HCT116 (cell line): ENCODE data around the gene AQP1. TPM values are rescaled to one million over a fixed set of nuclear protein-coding genes. Genes with fewer than 3 reads are reported as not detected.

Experiments
- ATAC-seq: fragments of 200-7000 bp; cut with Tn5 transposase; 2 replicates; pipeline ENCODE4 v1.9.1; 2020; ENCODE audit warnings: mild to moderate bottlenecking, moderate library complexity
- BruUV-seq: library from RNA; stranded (reverse); fragments of 400-500 nt; replicated peaks from 2 replicates; lab custom pipeline; 2021; lab: Mats Ljungman, UMichigan
- CTCF ChIA-PET: fragments of 300-600 bp; sonication (Branson Sonifier 250); formaldehyde crosslinking; loops from one replicate; lab custom pipeline; 2021; ENCODE audit warnings: antibody characterized with exemption; lab: Charles Lee
- POLR2A ChIA-PET: fragments of 300-600, 350-600 bp; sonication (Branson Sonifier 250); formaldehyde crosslinking; loops from one replicate; lab custom pipeline; 2021; ENCODE audit warnings: antibody characterized with exemption; lab: Charles Lee
- RAD21 ChIA-PET, 2 experiments: fragments of 300-600 bp; sonication (Branson Sonifier 250); formaldehyde crosslinking; loops; one replicate each; lab custom pipeline; 2023; ENCODE audit warnings: low total read pairs in 2 of 2; ENCODE audit not compliant: uncharacterized antibody in 2 of 2, unreplicated experiment in 2 of 2, low non-redundant PET in 1 of 2; lab: Charles Lee
- DNase-seq: peaks from one replicate; pipeline ENCODE4 v3.0.0-alpha.2; 2010; ENCODE audit warnings: low read depth, low spot score
- H2AFZ ChIP-seq: fragments of 200-600 bp; shearing (Covaris generic), sonication (generic); 2 replicates; pipeline ENCODE4 v1.6.1; 2017; ENCODE audit warnings: low read depth, mixed run types, mixed read lengths, antibody characterized with exemption, low read length; ENCODE audit not compliant: poor library complexity, severe bottlenecking
- H3K27ac ChIP-seq: 2 replicates; pipeline ENCODE4 v1.5.1; 2012; ENCODE audit warnings: low read depth, low read length
- H3K27me3 ChIP-seq: fragments of 200-600 bp; sonication (generic); 2 replicates; pipeline ENCODE4 v1.6.1; 2016; ENCODE audit warnings: mixed run types, low read length, mixed read lengths; ENCODE audit not compliant: insufficient read depth
- H3K36me3 ChIP-seq, 2 experiments: fragments of 200-500 bp in 1 of 2; fragments of 200-600 bp in 1 of 2; sonication (Bioruptor generic) in 1 of 2; sonication (generic) in 1 of 2; 2 replicates each; pipeline versions ENCODE4 v1.5.1 to v1.6.1; 2014 to 2016; ENCODE audit warnings: low read length in 2 of 2, inconsistent platforms in 1 of 2, mixed read lengths in 1 of 2, mixed run types in 1 of 2; ENCODE audit not compliant: insufficient read depth in 2 of 2, control insufficient read depth in 1 of 2
- H3K4me1 ChIP-seq, 2 experiments: fragments of 200-600 bp in 1 of 2; sonication (generic) in 1 of 2; 2 replicates each; pipeline versions ENCODE4 v1.5.1 to v1.6.1; 2012 to 2017; ENCODE audit warnings: low read length in 2 of 2, inconsistent platforms in 1 of 2, mild to moderate bottlenecking in 1 of 2, mixed read lengths in 1 of 2, mixed run types in 1 of 2, moderate library complexity in 1 of 2; ENCODE audit not compliant: insufficient read depth in 2 of 2, control insufficient read depth in 1 of 2
- H3K4me2 ChIP-seq: fragments of 200-600 bp; sonication (generic); 2 replicates; pipeline ENCODE4 v1.6.1; 2017; ENCODE audit warnings: mixed run types, low read length, mixed read lengths
- H3K4me3 ChIP-seq, 2 experiments: fragments of 200-600 bp in 1 of 2; sonication (generic) in 1 of 2; replicated peaks in 1 of 2; 2 replicates each; pipeline ENCODE4 v1.5.1; 2011 to 2016; ENCODE audit warnings: low read length in 2 of 2, control low read depth in 1 of 2, low read depth in 1 of 2, mild to moderate bottlenecking in 1 of 2, mixed read lengths in 1 of 2, mixed run types in 1 of 2
- H3K79me2 ChIP-seq: fragments of 200-600 bp; sonication (generic); 2 replicates; pipeline ENCODE4 v1.6.1; 2017; ENCODE audit warnings: mild to moderate bottlenecking, mixed run types, low read length, moderate library complexity, mixed read lengths; ENCODE audit not compliant: insufficient read depth
- H3K9ac ChIP-seq: fragments of 200-600 bp; sonication (generic); 2 replicates; pipeline ENCODE4 v1.6.1; 2016; ENCODE audit warnings: low read length, mixed read lengths
- H3K9me2 ChIP-seq: fragments of 200-600 bp; sonication (generic), shearing (Covaris generic); 2 replicates; pipeline ENCODE4 v1.6.1; 2017; ENCODE audit warnings: mixed run types, mild to moderate bottlenecking, moderate library complexity; ENCODE audit not compliant: insufficient read depth
- H3K9me3 ChIP-seq, 2 experiments: fragments of 200-500 bp in 1 of 2; fragments of 200-600 bp in 1 of 2; sonication (Bioruptor generic) in 1 of 2; sonication (generic) in 1 of 2; 2 replicates each; pipeline ENCODE4 v1.6.1; 2014 to 2017; ENCODE audit warnings: low read length in 2 of 2, mixed read lengths in 2 of 2, inconsistent platforms in 1 of 2, low read depth in 1 of 2, mild to moderate bottlenecking in 1 of 2, mixed run types in 1 of 2, moderate library complexity in 1 of 2; ENCODE audit not compliant: control insufficient read depth in 1 of 2, insufficient read depth in 1 of 2
- H4K20me1 ChIP-seq: fragments of 200-600 bp; sonication (generic), shearing (Covaris generic); 2 replicates; pipeline ENCODE4 v1.6.1; 2017; ENCODE audit warnings: mixed run types, mild to moderate bottlenecking, moderate library complexity; ENCODE audit not compliant: insufficient read depth
- ATF3 ChIP-seq: IDR thresholded peaks from 2 replicates; pipeline ENCODE4 v1.6.1; 2012
- CBX3 ChIP-seq: IDR thresholded peaks from 2 replicates; pipeline ENCODE4 v1.6.1; 2012; ENCODE audit warnings: low read depth
- CEBPB ChIP-seq: IDR thresholded peaks from 2 replicates; pipeline ENCODE4 v1.6.1; 2012; ENCODE audit warnings: low read depth
- EGR1 ChIP-seq: IDR thresholded peaks from 2 replicates; pipeline ENCODE4 v1.6.1; 2012; ENCODE audit warnings: low read depth
- FOSL1 ChIP-seq: IDR thresholded peaks from 2 replicates; pipeline ENCODE4 v1.6.1; 2012; ENCODE audit warnings: low read depth
- JUND ChIP-seq: IDR thresholded peaks from 2 replicates; pipeline ENCODE4 v1.6.1; 2012
- POLR2A ChIP-seq: IDR thresholded peaks from 2 replicates; pipeline ENCODE4 v1.7.0; 2011; ENCODE audit warnings: borderline replicate concordance; ENCODE audit not compliant: insufficient read depth, insufficient read length; ENCODE audit errors: extremely low read depth
- RAD21 ChIP-seq: IDR thresholded peaks from 2 replicates; pipeline ENCODE4 v1.6.1; 2012; ENCODE audit warnings: low read depth, mild to moderate bottlenecking
- SRF ChIP-seq: IDR thresholded peaks from 2 replicates; pipeline ENCODE4 v1.6.1; 2012; ENCODE audit warnings: low read depth
- TCF7L2 ChIP-seq: IDR thresholded peaks from 2 replicates; pipeline ENCODE4 v1.7.0; 2011; ENCODE audit warnings: borderline replicate concordance, inconsistent platforms; ENCODE audit not compliant: insufficient read depth, insufficient read length; ENCODE audit errors: extremely low read depth
- YY1 ChIP-seq: IDR thresholded peaks from 2 replicates; pipeline ENCODE4 v1.6.1; 2011; ENCODE audit warnings: low read length, low read depth, moderate library complexity, mild to moderate bottlenecking; ENCODE audit not compliant: insufficient replicate concordance; ENCODE audit errors: extremely low read depth
- ZFX ChIP-seq: fragments of 450-650 bp; IDR thresholded peaks from 2 replicates; pipeline ENCODE4 v1.6.1; 2017
- intact Hi-C: fragments of 100-400 bp; cut with micrococcal nuclease; formaldehyde crosslinking; loops from 2 replicates; pipeline ENCODE4 v1.10.0; 2022
- total RNA-seq: library from RNA; stranded (reverse); gene quantifications from one replicate; pipeline ENCODE4 v1.2.1, GENCODE V29; 2021; ENCODE audit not compliant: unreplicated experiment
- TF ChIP-seq, protein P1 (sequence below): IDR thresholded peaks from 2 replicates; pipeline ENCODE4 v1.6.1; 2011; ENCODE audit warnings: mild to moderate bottlenecking, low read length, moderate library complexity; ENCODE audit not compliant: insufficient replicate concordance; ENCODE audit errors: extremely low read depth
- TF ChIP-seq, protein P2 (sequence below), 3 experiments: fragments of 200-600 bp in 1 of 3; sonication (generic) in 1 of 3; IDR thresholded peaks in 2 of 3; conservative IDR thresholded peaks in 1 of 3; 2 replicates each; pipeline ENCODE4 v1.5.1; 2012 to 2017; ENCODE audit warnings: low read depth in 2 of 3, low read length in 2 of 3, antibody characterized with exemption in 1 of 3, borderline replicate concordance in 1 of 3, control low read depth in 1 of 3, mild to moderate bottlenecking in 1 of 3, mixed read lengths in 1 of 3, mixed run types in 1 of 3, moderate library complexity in 1 of 3; ENCODE audit not compliant: insufficient read depth in 1 of 3

The AQP1 gene
- total RNA-seq, 1 experiment from 2014 or later, result 2.0 TPM

DNA sequence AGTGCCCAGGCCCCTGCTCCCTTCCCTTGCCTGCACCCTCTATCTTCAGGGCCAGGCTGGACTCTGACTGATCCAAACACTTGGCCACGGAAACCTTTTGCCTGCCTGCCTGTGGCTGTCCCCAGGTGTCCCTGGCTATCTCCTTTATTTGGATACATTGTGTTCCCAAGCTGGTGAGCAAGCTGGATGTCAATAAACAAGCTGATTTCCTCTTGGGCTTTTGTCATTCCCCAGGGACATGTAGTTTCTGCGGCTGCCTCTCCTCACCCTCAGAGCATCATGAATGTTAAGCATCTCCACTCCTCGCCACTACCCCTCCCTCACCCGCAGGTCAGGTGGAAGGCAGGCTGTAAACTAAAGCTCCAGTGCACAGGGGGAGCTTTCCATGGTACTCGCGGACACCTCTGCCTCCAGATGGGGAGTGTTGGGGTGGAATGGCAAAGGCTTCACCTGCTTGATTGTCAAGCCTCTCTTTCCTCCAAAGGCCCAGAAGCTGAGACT lies 59.0 kb downstream of the AQP1 start:
- Histone ChIP-seq H3K9me3 (no peaks in the 10 kb centered on the region), H3K36me3 (no peaks in the 10 kb centered on the region), H3K9me2 (no peaks in the 10 kb centered on the region), H3K27ac (no peak overlapping the region), H3K9ac (no peak overlapping the region), H3K79me2 (no peaks in the 10 kb centered on the region), H3K4me2 (no peak overlapping the region), H2AFZ (no peak overlapping the region), H3K4me1 (peaks cover 0 to 7% of the 10 kb centered on the region in 2 experiments; a peak in 1 of 4 replicates), H3K4me3 (no peak overlapping the region), H3K27me3 (peaks cover 14% of the 10 kb centered on the region; the same call in 1 of the 2 replicates), H4K20me1 (no peaks in the 10 kb centered on the region)
- DNase-seq (no peak), ATAC-seq (no peak)
- intact Hi-C loops, result no loop called here
- POLR2A ChIA-PET, result no interaction called here
- RAD21 ChIA-PET, result no interaction called here
- BruUV-seq, result no TSS peak
- CTCF ChIA-PET, result interaction anchor here (2.2 kb wide), 1 partner anchor 13 kb away, joined by 6 read pairs; no protein-coding TSS in a partner anchor
- no peak for TF ChIP-seq ZFX
- no peak for TF ChIP-seq SRF
- TF ChIP-seq EGR1, result no peak
- TF ChIP-seq FOSL1, result no peak
- TF ChIP-seq TCF7L2, result no peak
- TF ChIP-seq RAD21, result no peak
- no peak for TF ChIP-seq JUND
- TF ChIP-seq, protein P1, sequence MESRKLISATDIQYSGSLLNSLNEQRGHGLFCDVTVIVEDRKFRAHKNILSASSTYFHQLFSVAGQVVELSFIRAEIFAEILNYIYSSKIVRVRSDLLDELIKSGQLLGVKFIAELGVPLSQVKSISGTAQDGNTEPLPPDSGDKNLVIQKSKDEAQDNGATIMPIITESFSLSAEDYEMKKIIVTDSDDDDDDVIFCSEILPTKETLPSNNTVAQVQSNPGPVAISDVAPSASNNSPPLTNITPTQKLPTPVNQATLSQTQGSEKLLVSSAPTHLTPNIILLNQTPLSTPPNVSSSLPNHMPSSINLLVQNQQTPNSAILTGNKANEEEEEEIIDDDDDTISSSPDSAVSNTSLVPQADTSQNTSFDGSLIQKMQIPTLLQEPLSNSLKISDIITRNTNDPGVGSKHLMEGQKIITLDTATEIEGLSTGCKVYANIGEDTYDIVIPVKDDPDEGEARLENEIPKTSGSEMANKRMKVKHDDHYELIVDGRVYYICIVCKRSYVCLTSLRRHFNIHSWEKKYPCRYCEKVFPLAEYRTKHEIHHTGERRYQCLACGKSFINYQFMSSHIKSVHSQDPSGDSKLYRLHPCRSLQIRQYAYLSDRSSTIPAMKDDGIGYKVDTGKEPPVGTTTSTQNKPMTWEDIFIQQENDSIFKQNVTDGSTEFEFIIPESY, result no peak

- intact Hi-C loops, result no loop called here
- POLR2A ChIA-PET, result no interaction called here
- DNase-seq (no peak), ATAC-seq (no peak)
- Histone ChIP-seq H3K9me2 (no peaks in the 10 kb centered on the region), H3K9me3 (no peaks in the 10 kb centered on the region), H3K4me1 (peaks cover 0 to 7% of the 10 kb centered on the region in 2 experiments; a peak in 1 of 4 replicates), H3K27ac (no peak overlapping the region), H3K27me3 (peaks cover 14% of the 10 kb centered on the region; the same call in 1 of the 2 replicates), H3K4me3 (no peak overlapping the region), H3K9ac (no peak overlapping the region), H3K36me3 (no peaks in the 10 kb centered on the region), H4K20me1 (no peaks in the 10 kb centered on the region), H2AFZ (no peak overlapping the region), H3K4me2 (no peak overlapping the region), H3K79me2 (no peaks in the 10 kb centered on the region)
- BruUV-seq, result no TSS peak
- RAD21 ChIA-PET, result no interaction called here
- CTCF ChIA-PET, result interaction anchor here (2.2 kb wide), 1 partner anchor 12 kb away, joined by 6 read pairs; no protein-coding TSS in a partner anchor
- TF ChIP-seq, protein P1, result no peak
- no peak for TF ChIP-seq SRF
- TF ChIP-seq POLR2A, result no peak
- TF ChIP-seq, protein P2, sequence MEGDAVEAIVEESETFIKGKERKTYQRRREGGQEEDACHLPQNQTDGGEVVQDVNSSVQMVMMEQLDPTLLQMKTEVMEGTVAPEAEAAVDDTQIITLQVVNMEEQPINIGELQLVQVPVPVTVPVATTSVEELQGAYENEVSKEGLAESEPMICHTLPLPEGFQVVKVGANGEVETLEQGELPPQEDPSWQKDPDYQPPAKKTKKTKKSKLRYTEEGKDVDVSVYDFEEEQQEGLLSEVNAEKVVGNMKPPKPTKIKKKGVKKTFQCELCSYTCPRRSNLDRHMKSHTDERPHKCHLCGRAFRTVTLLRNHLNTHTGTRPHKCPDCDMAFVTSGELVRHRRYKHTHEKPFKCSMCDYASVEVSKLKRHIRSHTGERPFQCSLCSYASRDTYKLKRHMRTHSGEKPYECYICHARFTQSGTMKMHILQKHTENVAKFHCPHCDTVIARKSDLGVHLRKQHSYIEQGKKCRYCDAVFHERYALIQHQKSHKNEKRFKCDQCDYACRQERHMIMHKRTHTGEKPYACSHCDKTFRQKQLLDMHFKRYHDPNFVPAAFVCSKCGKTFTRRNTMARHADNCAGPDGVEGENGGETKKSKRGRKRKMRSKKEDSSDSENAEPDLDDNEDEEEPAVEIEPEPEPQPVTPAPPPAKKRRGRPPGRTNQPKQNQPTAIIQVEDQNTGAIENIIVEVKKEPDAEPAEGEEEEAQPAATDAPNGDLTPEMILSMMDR (IDR thresholded peaks at IDR 0.05 in 2 of 3, conservative IDR thresholded peaks at IDR 0.05 in 1 of 3; ENCODE audit: borderline replicate concordance in 1 of 3, insufficient read depth in 1 of 3, low read depth in 2 of 3, low read length in 2 of 3), result no peak
- TF ChIP-seq CEBPB, result no peak
- TF ChIP-seq YY1, result no peak
- no peak for TF ChIP-seq CBX3
- no peak for TF ChIP-seq ATF3
Measured at GRCh38 chr7:30971440-30971839, 59.8 kb downstream of the AQP1 start.
